GM18517 (cell line): ENCODE measurements around the gene TNFAIP2.

ENCODE experiments used
- ATAC-seq: cut with Tn5 transposase; IDR thresholded peaks from one replicate; pipeline ENCODE4 v1.9.1; 2021; ENCODE audit warnings: mild to moderate bottlenecking, moderate library complexity; ENCODE audit not compliant: unreplicated experiment

Gene TNFAIP2

DNA sequence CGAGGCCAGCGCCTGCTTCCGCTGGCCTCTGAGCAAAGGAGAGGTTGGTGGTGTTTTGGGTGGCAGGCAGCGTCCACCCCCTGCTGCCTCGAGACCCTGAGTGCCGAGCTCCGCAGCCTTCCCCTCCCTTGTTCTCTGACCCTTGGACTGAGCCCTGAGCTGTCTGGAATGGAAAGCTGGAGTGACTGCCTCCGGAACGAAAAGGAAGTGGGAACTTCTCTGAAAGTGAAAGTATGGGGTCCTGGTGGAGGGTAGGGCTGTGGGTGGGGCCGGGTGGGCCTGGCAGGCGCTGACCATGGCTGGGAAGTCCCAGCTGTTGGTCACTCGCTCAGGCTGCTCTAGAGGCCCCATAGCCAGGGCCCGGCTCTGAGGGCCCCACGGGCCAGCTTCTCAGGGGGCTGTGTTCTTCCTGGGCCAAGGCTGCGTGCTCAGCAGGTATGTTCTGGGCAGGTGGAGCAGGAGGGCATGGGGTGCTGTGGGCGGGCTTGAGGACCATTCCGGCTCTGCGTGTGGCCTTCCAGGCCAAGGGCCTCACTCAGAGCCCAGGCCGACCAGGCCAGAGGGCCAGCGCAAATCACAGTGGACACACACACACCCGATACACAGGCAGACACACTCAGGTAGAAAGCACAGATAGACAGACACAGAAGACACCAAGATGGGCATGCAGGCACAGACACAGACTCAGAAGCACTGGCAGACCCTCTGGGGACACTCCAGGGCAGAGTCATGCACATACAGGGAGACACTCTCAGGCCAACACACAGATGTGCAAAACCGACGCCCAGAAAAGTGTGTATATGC lies 28.7 kb upstream of the TNFAIP2 start, which contains the start of gene EXOC3L4:
TSS of gene EXOC3L4 (plus strand) at position 320 of the 804 bp plus-strand sequence. CDS start 5,495 bp downstream, outside the sequence.
- ATAC-seq: no peak

DNA sequence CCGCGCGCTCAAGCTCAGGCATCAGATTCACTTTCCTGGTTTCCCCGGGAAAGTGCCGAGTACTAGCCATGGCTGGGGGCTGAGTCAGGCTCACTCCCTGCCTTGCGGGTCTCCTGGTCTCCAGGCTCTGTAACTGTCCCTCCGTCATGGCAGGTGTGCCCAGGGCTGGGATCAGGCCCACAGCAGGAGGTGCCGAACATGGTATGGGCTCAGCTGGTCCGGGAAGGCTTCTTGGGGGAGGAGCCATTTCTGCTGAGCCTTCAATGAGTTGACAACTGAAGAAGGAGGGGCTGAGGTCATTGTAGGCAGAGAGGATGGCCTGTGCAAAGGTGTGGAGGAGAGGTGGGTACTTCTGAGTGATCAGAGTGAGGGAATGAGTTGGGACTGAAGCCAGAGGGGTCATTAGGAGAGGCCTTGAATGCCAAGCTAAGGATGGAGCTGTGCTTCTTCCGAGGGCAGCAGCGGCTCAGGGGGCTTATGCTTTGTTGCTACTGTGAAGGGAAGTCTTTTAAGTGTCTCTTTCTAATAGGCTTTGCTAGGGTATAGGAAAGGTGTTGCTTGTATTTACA lies 28.0 kb upstream of the TNFAIP2 start:
- no peak for ATAC-seq

DNA sequence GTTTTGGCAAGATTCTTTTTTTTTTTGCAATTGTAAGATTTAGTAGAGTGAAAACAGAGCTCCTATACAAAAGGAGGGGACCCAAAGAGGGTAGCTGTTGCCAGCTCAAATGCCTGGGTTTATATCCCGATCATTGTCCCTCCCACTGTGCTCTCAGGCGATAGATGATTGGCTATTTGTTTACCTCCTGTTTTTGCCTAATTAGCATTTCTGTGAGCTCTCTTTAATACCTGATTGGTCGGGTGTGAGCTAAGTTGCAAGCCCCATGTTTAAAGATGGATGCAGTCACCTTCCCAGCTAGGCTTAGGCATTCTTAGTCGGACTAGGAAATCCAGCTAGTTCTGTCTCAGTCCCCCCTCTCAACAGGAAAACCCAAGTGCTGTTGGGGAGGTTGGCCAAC lies 26.9 kb upstream of the TNFAIP2 start:
- ATAC-seq: no peak

DNA sequence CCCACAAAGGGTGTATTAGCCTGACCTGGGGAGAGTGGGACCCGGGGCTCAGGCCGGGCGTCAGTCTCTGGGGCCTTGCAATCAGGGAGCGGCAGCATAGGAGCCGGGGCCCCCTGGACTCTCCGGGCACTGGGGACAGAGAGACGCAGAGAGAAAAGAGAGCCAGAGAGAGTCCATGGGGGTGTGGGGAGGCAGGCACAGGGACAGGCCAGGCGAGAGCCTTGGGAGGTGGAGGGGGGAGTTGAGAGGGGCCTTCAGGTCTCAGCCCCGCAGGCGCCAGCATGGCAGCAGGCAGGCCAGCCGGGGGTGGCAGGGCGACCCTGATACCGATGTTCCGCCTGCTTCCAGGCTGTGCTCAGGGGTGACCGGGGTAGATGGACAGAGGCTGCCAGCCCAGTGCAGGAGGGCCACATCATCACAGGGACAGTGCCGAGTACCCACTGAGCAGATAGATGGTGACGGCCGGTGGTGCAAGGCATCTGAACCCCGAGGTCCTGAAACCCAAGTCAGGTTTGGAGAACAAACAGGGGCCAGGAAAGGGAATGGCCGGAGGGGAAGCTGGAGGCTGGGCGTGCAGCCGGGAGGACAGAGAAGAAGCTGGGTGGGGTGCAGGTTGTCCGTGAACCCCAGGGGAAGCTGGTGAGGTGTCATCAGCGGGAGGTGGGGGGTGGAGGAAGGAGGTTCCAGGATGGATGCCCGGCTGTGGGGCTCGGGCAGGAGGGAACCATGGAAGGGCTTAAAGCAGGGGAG lies 25.8 kb upstream of the TNFAIP2 start:
- ATAC-seq: no peak

DNA sequence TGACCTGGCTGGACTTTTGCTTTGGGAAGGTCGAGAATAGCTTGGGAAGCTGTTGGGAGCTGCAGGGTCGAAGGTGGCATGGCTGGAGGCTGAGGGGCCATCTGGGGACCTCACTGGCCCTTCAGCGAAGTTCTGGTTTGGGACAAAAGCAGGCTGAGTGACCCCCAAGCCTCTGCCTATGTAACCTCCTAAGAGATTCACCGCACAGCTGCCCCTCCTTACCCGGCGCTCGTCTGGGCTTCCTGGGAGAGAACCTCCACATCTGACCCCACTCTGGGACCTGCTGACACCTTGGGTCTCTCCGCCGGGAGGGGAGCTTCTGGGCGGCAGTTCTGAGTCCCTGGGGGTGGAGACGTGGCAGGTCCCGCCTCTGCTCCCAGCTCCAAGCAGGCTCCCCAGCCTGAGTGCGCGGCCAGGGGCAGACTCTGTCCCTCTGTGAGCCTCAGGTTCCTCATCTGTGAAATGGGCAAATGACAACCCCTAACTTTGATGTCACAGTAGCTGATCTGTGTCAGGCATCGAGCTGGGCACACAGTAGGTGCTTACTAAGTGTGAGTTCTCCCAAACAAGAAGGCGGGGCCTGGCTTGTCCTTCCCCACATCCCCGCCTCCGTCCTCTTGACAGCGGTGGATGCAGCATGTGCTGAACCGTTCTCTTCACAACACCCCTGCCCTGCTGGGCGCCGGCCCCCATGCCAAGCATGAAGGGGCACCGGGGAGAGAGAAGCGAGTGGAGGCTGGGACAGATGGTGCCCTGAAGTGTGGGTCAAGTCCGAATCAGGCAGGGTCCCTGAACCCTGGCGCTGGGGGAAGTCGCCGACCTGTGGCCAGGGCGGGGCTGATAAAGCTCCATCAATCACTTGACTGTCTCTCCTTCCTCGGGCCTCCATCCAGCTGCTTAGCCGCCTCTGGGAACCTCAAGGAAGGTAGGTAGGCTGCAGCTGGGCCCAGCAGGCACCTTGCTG lies 25.0 kb upstream of the TNFAIP2 start:
- ATAC-seq: no peak

DNA sequence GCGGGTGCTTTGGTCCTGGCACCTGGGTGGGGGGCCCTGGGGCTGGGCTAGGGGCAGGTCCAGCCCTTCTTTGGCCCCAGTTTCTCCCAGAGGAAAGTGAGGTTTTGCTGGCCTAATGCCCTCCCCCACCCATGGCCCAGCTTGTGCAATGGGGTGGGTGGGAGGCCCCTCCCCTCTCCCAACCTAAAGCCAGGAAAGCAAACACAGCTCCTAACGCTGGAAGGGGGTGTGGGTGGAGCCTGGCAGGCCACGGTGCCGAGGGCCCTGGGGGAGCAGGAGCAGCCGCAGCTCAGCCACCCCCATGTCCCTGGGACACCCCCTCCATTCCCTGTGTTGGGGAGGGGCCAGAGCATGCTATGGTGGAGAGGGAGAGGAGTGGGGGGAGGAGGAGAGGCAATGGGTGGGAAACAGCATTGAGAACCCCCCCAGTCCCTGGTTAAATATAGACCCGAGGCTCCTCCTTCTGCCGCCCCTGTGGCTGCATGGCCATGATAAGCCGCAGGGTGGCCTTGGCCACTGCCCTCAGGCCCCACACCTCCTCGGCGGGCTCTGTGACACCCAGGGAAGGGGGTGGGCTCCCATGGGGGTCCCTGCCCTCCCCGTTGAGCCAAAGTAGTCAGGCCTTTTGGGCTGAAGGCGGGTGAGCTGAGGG lies 24.1 kb upstream of the TNFAIP2 start:
- no peak for ATAC-seq

DNA sequence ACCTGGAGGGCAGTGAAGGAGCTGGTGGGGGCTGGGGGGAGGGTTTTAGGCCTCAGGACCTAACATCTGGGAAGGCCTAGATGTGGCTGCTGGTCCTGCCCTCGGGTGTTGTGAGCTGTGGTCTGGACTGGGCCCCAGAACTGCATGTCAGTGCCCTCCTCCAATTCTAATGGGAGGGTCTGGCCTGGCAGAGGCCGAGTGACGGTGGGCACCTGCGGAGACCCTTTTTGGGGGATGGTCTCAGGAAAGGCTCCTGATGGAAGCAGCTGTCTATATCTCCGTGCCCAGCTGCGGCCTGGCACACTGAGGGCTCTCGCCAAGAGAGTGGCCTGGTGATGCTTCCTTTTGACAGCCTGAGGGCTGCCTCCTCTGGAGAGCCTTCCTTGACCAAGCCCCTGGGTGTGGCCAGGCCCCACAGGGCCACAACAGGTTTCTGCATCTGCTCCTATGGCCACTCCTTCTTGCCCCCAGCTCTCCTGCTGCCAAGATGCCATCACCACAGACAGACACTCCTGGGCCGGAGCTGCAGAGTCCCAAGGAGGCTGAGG lies 23.5 kb upstream of the TNFAIP2 start:
- ATAC-seq: no peak

DNA sequence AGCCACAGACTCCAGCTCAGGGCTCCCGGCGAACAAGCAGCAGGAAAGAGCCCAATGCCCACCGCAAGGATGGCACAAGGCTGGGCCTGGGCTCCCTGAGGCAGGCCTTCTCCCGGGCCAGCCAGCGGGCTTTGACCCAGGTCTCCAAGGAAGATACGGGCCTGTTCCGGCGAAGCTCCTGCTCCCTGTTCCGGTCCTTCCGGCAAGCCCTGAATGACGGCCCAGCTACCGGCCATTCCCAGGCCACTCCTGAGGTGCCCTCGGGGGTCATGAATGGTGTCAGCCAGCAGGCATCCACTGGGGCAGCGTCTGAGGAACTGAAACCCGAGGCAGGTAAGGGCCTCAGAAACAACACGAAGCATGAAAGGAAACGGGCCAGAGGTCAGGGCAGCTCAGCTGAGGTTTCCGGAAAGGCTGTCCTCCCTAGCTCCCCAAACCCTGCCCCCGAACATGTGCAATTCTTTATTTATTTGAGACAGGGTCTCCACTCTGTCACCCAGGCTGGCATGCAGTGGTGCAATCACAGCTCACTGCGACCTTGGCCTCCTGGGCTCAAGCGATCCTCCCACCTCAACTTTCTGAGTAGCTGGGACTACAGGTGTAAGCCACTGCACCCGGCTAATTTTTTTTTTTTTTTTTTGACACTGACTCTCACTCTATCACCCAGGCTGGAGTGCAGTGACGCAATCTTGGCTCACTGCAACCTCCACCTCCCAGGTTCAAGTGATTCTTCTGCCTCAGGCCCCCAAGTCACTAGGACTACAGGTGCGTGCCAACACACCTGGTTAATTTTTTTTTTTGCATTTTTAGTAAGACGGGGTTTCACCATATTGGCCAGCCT lies 22.8 kb upstream of the TNFAIP2 start:
- ATAC-seq: no peak

DNA sequence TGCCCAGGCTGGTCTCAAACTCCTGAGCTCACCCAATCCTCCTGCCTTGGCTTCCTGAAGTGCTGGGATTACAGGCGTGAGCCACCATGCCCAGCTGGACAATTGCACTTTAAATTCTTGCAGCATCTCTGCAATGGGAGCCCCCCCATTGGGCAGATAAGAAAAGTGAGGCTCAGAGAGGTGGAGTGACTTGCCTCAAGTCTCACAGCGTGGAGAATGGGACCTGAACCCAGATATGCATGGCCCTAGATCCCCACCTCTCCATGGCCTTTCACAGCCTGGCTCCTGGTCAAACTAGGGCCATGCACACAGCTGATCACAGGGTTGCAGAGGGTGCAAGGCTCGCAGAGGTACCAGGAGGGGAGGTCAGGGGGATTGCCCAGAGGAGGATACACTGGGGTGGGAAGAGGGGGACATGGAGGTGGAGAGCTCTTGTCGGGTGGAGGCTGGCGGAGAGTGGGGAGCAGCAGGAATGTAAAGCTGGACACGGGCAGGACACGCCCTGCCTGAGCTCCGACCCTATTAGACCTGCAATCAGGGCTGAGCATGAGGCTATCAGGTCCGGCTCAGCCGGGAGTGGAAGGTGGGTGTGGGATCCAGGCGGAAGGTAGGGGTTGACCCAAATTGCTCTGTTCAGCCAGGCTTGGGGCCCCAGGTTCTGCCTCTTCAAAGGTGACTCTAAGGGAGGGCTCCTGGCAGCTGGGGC lies 21.9 kb upstream of the TNFAIP2 start:
- ATAC-seq: no peak

DNA sequence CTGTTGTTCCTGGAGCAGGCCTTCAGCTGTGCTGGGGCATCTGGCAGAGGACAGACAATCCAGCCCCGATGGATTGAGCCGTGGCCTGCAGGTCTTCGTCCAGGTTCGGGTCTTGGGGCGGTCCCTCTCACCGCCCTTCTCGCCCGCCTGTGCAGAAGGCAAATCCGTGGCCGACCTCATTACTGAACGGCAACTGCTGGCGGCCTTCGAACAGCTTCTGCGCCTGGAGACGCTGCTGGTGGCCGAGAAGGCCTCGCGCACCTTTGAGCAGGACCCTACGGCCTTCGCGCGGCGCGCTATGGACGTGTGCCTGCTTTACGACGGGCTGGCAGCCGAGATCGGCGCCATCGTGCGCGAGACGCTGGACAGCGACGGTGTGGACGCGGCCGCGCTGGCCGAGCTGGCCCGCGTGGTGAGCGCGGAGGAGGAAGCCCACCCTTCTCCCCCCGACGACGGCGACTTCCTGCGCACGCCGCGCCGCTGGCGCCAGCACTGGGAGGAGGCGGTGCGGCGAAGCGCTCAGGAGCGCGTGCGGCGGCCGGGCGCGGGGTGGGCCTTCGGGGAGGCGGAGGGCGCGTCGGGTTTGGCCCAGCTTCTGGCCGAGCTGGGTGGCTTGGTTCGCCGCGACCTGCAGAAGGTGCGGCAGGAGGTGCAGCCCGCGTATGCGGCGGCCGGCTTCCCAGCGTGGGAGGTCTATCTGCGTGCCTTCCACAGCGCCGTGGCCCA lies 21.1 kb upstream of the TNFAIP2 start:
- no peak for ATAC-seq

DNA sequence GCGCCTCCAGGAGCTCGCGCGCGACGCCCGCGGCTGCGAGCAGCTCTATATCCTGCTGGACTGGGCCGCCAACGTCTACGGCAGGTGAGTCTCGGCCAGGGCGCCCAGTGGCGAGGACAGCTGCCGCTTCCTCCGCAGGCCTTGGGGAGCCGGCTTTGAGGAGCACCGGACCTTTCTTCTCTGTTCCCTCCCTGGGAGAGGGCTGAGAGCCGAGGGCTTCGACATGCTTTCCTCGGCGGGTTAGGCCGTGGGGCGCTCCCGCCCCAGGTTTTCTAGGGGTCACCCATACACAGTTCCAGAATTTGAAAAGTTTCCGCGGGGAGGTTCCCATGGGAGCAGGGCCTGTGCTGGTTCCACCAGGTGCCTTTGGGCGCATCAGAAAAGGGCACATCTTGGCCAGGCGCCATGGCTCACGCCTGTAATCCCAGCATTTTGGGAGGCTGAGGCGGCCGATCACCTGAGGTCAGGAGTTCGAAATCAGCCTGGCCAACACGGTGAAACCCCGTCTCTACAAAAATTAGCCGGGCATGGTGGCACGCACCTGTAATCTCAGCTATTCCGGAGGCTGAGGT lies 20.5 kb upstream of the TNFAIP2 start:
- no peak for ATAC-seq

DNA sequence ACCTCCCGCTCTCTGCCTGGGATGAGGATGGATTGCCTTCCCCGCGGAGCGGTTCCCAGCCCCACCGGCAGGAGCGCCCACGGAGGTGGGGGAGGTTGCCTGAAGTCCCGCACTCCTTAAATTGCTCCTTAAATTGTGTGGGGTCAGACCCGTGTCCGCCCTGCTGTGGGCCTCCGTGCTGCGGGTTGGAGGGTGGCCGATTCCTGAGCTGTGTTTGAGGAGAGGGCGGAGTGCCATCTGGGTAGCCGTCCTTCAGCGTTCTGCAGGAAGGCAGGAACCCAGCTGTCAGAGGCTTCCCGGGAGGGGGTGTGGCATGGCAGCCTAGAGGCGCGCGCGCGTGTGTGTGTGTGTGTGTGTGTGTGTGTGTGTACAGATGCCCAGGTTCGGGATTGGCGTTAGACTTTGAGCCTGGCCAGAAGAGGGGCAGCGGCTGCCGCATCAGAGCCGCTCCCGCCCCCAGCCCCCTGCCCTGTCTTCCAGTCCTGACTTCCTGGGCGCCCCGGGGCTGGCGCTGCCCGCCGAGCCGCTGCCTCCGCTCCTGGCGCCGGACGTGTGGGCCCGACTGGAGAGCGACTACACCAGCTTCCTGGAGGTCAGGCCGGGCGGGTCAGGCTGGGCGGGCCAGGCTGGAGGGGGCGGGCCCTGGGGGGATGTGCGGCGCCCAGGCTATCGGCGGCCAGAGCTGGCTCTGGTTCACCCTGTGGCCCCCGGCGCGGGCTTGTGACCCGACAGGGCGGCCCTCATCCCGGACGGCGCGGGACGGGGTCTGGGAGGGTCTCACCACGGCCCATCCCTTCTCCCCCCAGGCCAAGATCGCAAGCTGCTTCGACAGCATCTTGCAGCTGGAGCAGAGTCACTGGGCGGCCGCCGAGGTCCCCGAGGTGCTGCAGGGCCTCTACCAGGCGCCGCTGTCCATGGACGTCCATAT lies 19.5 kb upstream of the TNFAIP2 start:
- ATAC-seq: no peak

DNA sequence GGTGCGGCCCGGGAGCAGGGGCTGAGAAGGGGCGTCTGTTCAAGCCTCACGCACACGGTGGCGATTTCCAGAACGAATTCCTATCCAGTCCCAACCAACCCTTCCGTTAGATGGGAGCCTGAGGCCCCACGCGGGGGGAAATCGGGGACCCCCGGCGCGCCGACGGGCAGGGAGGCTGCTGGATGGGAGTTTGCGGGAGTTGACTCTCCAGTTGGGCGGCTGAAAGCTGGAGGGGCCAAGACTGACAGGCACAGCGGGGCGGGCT lies 18.9 kb upstream of the TNFAIP2 start:
- no peak for ATAC-seq

DNA sequence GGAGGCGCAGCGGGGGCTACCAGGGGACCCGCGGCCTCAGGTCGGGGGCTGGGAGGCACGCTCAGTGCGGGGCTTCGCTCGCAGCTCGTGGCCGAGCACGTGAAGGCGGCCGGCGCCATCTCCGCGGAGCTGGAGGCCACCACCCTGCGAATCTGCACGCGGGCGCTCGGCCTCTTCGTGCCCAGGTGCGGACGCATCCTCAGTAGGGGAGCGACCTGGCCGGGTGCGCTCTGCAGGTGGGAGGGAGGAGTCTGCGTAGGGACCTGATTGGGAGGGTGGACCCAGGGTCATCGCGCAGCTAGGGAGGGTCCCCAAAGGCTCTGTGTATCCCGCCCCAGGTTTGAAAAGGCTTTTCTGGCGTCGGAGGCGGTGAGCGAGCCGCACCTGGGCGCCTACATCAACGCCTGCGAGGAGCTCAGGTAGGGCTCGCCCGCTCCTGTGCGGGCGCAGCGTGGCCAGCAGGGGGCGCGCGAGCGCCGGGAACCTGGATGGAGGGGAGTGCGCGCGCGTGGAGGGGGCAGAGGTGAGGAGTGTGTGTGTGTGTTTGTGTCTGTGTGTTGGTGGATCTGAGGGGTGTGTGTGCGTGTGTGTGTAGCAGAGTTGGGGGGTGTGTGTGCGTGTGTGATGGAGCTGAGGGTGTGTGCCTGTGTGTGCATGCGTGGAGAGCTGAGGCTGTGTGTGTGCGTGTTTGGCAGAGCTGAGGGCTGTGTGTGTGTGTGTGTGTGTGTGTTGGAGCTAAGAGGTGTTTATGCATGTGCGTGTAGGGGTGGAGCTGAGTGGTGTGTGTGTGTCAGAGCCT lies 18.4 kb upstream of the TNFAIP2 start:
- no peak for ATAC-seq

DNA sequence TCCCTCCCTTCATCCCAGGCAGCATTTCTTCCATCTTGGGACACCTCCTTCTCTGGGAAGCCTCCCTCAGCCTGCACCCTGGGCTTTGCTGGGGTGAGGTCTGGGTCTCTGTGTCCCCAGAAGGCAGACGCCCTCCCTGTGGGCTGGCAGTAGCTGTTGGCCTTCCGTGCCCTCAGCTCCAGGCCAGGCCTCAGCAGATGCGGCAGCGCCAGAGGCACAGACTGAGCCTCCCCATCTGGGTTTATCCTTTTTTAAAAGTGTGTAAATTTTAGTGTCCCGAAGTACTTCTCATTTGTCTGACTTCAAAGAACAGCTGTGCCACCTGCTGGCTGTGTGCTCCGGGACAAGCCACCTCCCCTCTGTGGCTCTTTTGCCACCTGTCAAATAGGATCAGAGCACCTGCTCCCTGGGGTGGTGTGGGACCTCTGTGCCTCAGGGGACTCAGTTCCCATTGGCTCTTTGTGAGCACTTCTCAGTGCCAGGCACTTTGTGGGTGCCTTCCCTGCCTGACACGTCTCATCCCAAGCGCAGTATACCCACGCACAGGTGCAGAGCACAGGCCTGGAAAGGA lies 17.6 kb upstream of the TNFAIP2 start:
- no peak for ATAC-seq
